HCT116 (cell line): ENCODE results near the gene KCTD1. TPM values are rescaled to one million over a fixed set of nuclear protein-coding genes. Genes with fewer than 3 reads are reported as not detected.

Experiments
- ATAC-seq: fragments of 200-7000 bp; cut with Tn5 transposase; 2 replicates; pipeline ENCODE4 v1.9.1; 2020; ENCODE audit warnings: mild to moderate bottlenecking, moderate library complexity
- BruUV-seq: library from RNA; stranded (reverse); fragments of 400-500 nt; replicated peaks from 2 replicates; lab custom pipeline; 2021; lab: Mats Ljungman, UMichigan
- CTCF ChIA-PET: fragments of 300-600 bp; sonication (Branson Sonifier 250); formaldehyde crosslinking; loops from one replicate; lab custom pipeline; 2021; ENCODE audit warnings: antibody characterized with exemption; lab: Charles Lee
- POLR2A ChIA-PET: fragments of 300-600, 350-600 bp; sonication (Branson Sonifier 250); formaldehyde crosslinking; loops from one replicate; lab custom pipeline; 2021; ENCODE audit warnings: antibody characterized with exemption; lab: Charles Lee
- RAD21 ChIA-PET, 2 experiments: fragments of 300-600 bp; sonication (Branson Sonifier 250); formaldehyde crosslinking; loops; one replicate each; lab custom pipeline; 2023; ENCODE audit warnings: low total read pairs in 2 of 2; ENCODE audit not compliant: uncharacterized antibody in 2 of 2, unreplicated experiment in 2 of 2, low non-redundant PET in 1 of 2; lab: Charles Lee
- DNase-seq: peaks from one replicate; pipeline ENCODE4 v3.0.0-alpha.2; 2010; ENCODE audit warnings: low read depth, low spot score
- H2AFZ ChIP-seq: fragments of 200-600 bp; shearing (Covaris generic), sonication (generic); 2 replicates; pipeline ENCODE4 v1.6.1; 2017; ENCODE audit warnings: low read depth, mixed run types, mixed read lengths, antibody characterized with exemption, low read length; ENCODE audit not compliant: poor library complexity, severe bottlenecking
- H3K27ac ChIP-seq: 2 replicates; pipeline ENCODE4 v1.5.1; 2012; ENCODE audit warnings: low read depth, low read length
- H3K27me3 ChIP-seq: fragments of 200-600 bp; sonication (generic); 2 replicates; pipeline ENCODE4 v1.6.1; 2016; ENCODE audit warnings: mixed run types, low read length, mixed read lengths; ENCODE audit not compliant: insufficient read depth
- H3K36me3 ChIP-seq, 2 experiments: fragments of 200-500 bp in 1 of 2; fragments of 200-600 bp in 1 of 2; sonication (Bioruptor generic) in 1 of 2; sonication (generic) in 1 of 2; 2 replicates each; pipeline versions ENCODE4 v1.5.1 to v1.6.1; 2014 to 2016; ENCODE audit warnings: low read length in 2 of 2, inconsistent platforms in 1 of 2, mixed read lengths in 1 of 2, mixed run types in 1 of 2; ENCODE audit not compliant: insufficient read depth in 2 of 2, control insufficient read depth in 1 of 2
- H3K4me1 ChIP-seq, 2 experiments: fragments of 200-600 bp in 1 of 2; sonication (generic) in 1 of 2; 2 replicates each; pipeline versions ENCODE4 v1.5.1 to v1.6.1; 2012 to 2017; ENCODE audit warnings: low read length in 2 of 2, inconsistent platforms in 1 of 2, mild to moderate bottlenecking in 1 of 2, mixed read lengths in 1 of 2, mixed run types in 1 of 2, moderate library complexity in 1 of 2; ENCODE audit not compliant: insufficient read depth in 2 of 2, control insufficient read depth in 1 of 2
- H3K4me2 ChIP-seq: fragments of 200-600 bp; sonication (generic); 2 replicates; pipeline ENCODE4 v1.6.1; 2017; ENCODE audit warnings: mixed run types, low read length, mixed read lengths
- H3K4me3 ChIP-seq, 2 experiments: fragments of 200-600 bp in 1 of 2; sonication (generic) in 1 of 2; replicated peaks in 1 of 2; 2 replicates each; pipeline ENCODE4 v1.5.1; 2011 to 2016; ENCODE audit warnings: low read length in 2 of 2, control low read depth in 1 of 2, low read depth in 1 of 2, mild to moderate bottlenecking in 1 of 2, mixed read lengths in 1 of 2, mixed run types in 1 of 2
- H3K79me2 ChIP-seq: fragments of 200-600 bp; sonication (generic); 2 replicates; pipeline ENCODE4 v1.6.1; 2017; ENCODE audit warnings: mild to moderate bottlenecking, mixed run types, low read length, moderate library complexity, mixed read lengths; ENCODE audit not compliant: insufficient read depth
- H3K9ac ChIP-seq: fragments of 200-600 bp; sonication (generic); 2 replicates; pipeline ENCODE4 v1.6.1; 2016; ENCODE audit warnings: low read length, mixed read lengths
- H3K9me2 ChIP-seq: fragments of 200-600 bp; sonication (generic), shearing (Covaris generic); 2 replicates; pipeline ENCODE4 v1.6.1; 2017; ENCODE audit warnings: mixed run types, mild to moderate bottlenecking, moderate library complexity; ENCODE audit not compliant: insufficient read depth
- H3K9me3 ChIP-seq, 2 experiments: fragments of 200-500 bp in 1 of 2; fragments of 200-600 bp in 1 of 2; sonication (Bioruptor generic) in 1 of 2; sonication (generic) in 1 of 2; 2 replicates each; pipeline ENCODE4 v1.6.1; 2014 to 2017; ENCODE audit warnings: low read length in 2 of 2, mixed read lengths in 2 of 2, inconsistent platforms in 1 of 2, low read depth in 1 of 2, mild to moderate bottlenecking in 1 of 2, mixed run types in 1 of 2, moderate library complexity in 1 of 2; ENCODE audit not compliant: control insufficient read depth in 1 of 2, insufficient read depth in 1 of 2
- H4K20me1 ChIP-seq: fragments of 200-600 bp; sonication (generic), shearing (Covaris generic); 2 replicates; pipeline ENCODE4 v1.6.1; 2017; ENCODE audit warnings: mixed run types, mild to moderate bottlenecking, moderate library complexity; ENCODE audit not compliant: insufficient read depth
- CBX3 ChIP-seq: IDR thresholded peaks from 2 replicates; pipeline ENCODE4 v1.6.1; 2012; ENCODE audit warnings: low read depth
- CEBPB ChIP-seq: IDR thresholded peaks from 2 replicates; pipeline ENCODE4 v1.6.1; 2012; ENCODE audit warnings: low read depth
- EGR1 ChIP-seq: IDR thresholded peaks from 2 replicates; pipeline ENCODE4 v1.6.1; 2012; ENCODE audit warnings: low read depth
- EZH2 ChIP-seq: fragments of 200-600 bp; sonication (generic); IDR thresholded peaks from 2 replicates; pipeline ENCODE4 v1.6.1; 2017; ENCODE audit warnings: antibody characterized with exemption, mixed run types
- EZH2phosphoT487 ChIP-seq: fragments of 200-600 bp; IDR thresholded peaks from 2 replicates; pipeline ENCODE4 v1.6.1; 2018; ENCODE audit warnings: antibody characterized with exemption, borderline replicate concordance
- POLR2A ChIP-seq: IDR thresholded peaks from 2 replicates; pipeline ENCODE4 v1.7.0; 2011; ENCODE audit warnings: borderline replicate concordance; ENCODE audit not compliant: insufficient read depth, insufficient read length; ENCODE audit errors: extremely low read depth
- POLR2AphosphoS5 ChIP-seq: IDR thresholded peaks from 2 replicates; pipeline ENCODE4 v1.6.1; 2011; ENCODE audit warnings: mild to moderate bottlenecking, low read depth, low read length, moderate library complexity
- RAD21 ChIP-seq: IDR thresholded peaks from 2 replicates; pipeline ENCODE4 v1.6.1; 2012; ENCODE audit warnings: low read depth, mild to moderate bottlenecking
- SIN3A ChIP-seq: IDR thresholded peaks from 2 replicates; pipeline ENCODE4 v1.6.1; 2012; ENCODE audit warnings: low read depth
- SP1 ChIP-seq: IDR thresholded peaks from 2 replicates; pipeline ENCODE4 v1.6.1; 2012; ENCODE audit warnings: low read depth
- SRF ChIP-seq: IDR thresholded peaks from 2 replicates; pipeline ENCODE4 v1.6.1; 2012; ENCODE audit warnings: low read depth
- TCF7L2 ChIP-seq: IDR thresholded peaks from 2 replicates; pipeline ENCODE4 v1.7.0; 2011; ENCODE audit warnings: borderline replicate concordance, inconsistent platforms; ENCODE audit not compliant: insufficient read depth, insufficient read length; ENCODE audit errors: extremely low read depth
- ZNF274 ChIP-seq: fragments of 200-500 bp; sonication (Bioruptor generic); IDR thresholded peaks from 2 replicates; pipeline ENCODE4 v1.6.1; 2014; ENCODE audit warnings: mild to moderate bottlenecking, low read depth, low read length, inconsistent platforms
- intact Hi-C: fragments of 100-400 bp; cut with micrococcal nuclease; formaldehyde crosslinking; loops from 2 replicates; pipeline ENCODE4 v1.10.0; 2022
- total RNA-seq: library from RNA; stranded (reverse); gene quantifications from one replicate; pipeline ENCODE4 v1.2.1, GENCODE V29; 2021; ENCODE audit not compliant: unreplicated experiment
- TF ChIP-seq, protein P1 (sequence below), 3 experiments: fragments of 200-600 bp in 1 of 3; sonication (generic) in 1 of 3; IDR thresholded peaks in 2 of 3; conservative IDR thresholded peaks in 1 of 3; 2 replicates each; pipeline ENCODE4 v1.5.1; 2012 to 2017; ENCODE audit warnings: low read depth in 2 of 3, low read length in 2 of 3, antibody characterized with exemption in 1 of 3, borderline replicate concordance in 1 of 3, control low read depth in 1 of 3, mild to moderate bottlenecking in 1 of 3, mixed read lengths in 1 of 3, mixed run types in 1 of 3, moderate library complexity in 1 of 3; ENCODE audit not compliant: insufficient read depth in 1 of 3
- TF ChIP-seq, protein P2 (sequence below): IDR thresholded peaks from 2 replicates; pipeline ENCODE4 v1.6.1; 2012; ENCODE audit warnings: low read depth
- TF ChIP-seq, protein P3 (sequence below): IDR thresholded peaks from 2 replicates; pipeline ENCODE4 v1.6.1; 2012
- TF ChIP-seq, protein P4 (sequence below): IDR thresholded peaks from 2 replicates; pipeline ENCODE4 v1.6.1; 2011; ENCODE audit warnings: mild to moderate bottlenecking, low read length, moderate library complexity; ENCODE audit not compliant: insufficient replicate concordance; ENCODE audit errors: extremely low read depth

KCTD1 gene
- total RNA-seq, 1 experiment from 2014 or later: 16.8 TPM

DNA sequence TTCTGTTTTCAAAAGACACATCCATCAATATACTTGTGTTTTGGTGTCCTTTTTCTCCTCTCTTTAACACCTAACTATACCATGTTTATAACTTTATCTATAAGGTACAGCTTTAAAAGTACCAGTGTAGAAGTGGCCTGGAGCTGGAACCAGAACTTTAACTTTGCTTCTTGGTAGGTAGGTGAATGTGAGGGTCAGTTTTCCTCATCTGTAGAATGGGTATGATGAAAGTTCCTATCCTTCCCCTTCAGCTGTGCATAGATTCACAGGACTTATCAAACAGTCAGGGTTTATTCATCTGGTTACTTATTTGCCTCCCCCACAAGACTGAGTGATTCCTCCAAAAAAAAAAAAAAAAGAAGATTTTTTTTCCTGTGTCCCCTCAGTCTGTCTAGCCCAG, 12.7 kb downstream of the KCTD1 start:
- peak overlapping the region; percentile 27; the same call in 1 of the 2 replicates for H3K27ac ChIP-seq
- H3K9me3 ChIP-seq: no peaks in the 10 kb centered on the region
- ChIA-PET CTCF (no interaction called here), RAD21 (no interaction called here), POLR2A (no interaction called here)
- DNase-seq (no peak), ATAC-seq (no peak)
- H3K9ac ChIP-seq: peak overlapping the region; percentile 29; the same call in 1 of the 2 replicates
- intact Hi-C loops: loop anchor here (5.0 kb wide), 1 partner anchor 38 kb away; no protein-coding TSS in a partner anchor
- H3K79me2 ChIP-seq: peaks cover 10% of the 10 kb centered on the region
- H3K27me3 ChIP-seq: no peaks in the 10 kb centered on the region
- H2AFZ ChIP-seq: no peak overlapping the region
- H3K4me3 ChIP-seq: no peak overlapping the region
- no peaks in the 10 kb centered on the region for H3K36me3 ChIP-seq
- no peaks in the 10 kb centered on the region for H3K9me2 ChIP-seq
- H4K20me1 ChIP-seq: no peaks in the 10 kb centered on the region
- BruUV-seq: no TSS peak
- peak overlapping the region; percentile 54 for H3K4me2 ChIP-seq
- no peak for TF ChIP-seq CBX3
- TF ChIP-seq EZH2phosphoT487: no peak
- no peak for TF ChIP-seq SIN3A
- no peak for TF ChIP-seq RAD21
- no peak for TF ChIP-seq CEBPB
- TF ChIP-seq, protein P1, sequence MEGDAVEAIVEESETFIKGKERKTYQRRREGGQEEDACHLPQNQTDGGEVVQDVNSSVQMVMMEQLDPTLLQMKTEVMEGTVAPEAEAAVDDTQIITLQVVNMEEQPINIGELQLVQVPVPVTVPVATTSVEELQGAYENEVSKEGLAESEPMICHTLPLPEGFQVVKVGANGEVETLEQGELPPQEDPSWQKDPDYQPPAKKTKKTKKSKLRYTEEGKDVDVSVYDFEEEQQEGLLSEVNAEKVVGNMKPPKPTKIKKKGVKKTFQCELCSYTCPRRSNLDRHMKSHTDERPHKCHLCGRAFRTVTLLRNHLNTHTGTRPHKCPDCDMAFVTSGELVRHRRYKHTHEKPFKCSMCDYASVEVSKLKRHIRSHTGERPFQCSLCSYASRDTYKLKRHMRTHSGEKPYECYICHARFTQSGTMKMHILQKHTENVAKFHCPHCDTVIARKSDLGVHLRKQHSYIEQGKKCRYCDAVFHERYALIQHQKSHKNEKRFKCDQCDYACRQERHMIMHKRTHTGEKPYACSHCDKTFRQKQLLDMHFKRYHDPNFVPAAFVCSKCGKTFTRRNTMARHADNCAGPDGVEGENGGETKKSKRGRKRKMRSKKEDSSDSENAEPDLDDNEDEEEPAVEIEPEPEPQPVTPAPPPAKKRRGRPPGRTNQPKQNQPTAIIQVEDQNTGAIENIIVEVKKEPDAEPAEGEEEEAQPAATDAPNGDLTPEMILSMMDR (IDR thresholded peaks at IDR 0.05 in 2 of 3, conservative IDR thresholded peaks at IDR 0.05 in 1 of 3; ENCODE audit: borderline replicate concordance in 1 of 3, insufficient read depth in 1 of 3, low read depth in 2 of 3, low read length in 2 of 3): no peak
- no peak for TF ChIP-seq SRF
- TF ChIP-seq POLR2A: no peak
- TF ChIP-seq EGR1: no peak
- TF ChIP-seq, protein P2, sequence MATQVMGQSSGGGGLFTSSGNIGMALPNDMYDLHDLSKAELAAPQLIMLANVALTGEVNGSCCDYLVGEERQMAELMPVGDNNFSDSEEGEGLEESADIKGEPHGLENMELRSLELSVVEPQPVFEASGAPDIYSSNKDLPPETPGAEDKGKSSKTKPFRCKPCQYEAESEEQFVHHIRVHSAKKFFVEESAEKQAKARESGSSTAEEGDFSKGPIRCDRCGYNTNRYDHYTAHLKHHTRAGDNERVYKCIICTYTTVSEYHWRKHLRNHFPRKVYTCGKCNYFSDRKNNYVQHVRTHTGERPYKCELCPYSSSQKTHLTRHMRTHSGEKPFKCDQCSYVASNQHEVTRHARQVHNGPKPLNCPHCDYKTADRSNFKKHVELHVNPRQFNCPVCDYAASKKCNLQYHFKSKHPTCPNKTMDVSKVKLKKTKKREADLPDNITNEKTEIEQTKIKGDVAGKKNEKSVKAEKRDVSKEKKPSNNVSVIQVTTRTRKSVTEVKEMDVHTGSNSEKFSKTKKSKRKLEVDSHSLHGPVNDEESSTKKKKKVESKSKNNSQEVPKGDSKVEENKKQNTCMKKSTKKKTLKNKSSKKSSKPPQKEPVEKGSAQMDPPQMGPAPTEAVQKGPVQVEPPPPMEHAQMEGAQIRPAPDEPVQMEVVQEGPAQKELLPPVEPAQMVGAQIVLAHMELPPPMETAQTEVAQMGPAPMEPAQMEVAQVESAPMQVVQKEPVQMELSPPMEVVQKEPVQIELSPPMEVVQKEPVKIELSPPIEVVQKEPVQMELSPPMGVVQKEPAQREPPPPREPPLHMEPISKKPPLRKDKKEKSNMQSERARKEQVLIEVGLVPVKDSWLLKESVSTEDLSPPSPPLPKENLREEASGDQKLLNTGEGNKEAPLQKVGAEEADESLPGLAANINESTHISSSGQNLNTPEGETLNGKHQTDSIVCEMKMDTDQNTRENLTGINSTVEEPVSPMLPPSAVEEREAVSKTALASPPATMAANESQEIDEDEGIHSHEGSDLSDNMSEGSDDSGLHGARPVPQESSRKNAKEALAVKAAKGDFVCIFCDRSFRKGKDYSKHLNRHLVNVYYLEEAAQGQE: no peak
- TF ChIP-seq ZNF274: no peak
- no peak for TF ChIP-seq POLR2AphosphoS5
- TF ChIP-seq, protein P3, sequence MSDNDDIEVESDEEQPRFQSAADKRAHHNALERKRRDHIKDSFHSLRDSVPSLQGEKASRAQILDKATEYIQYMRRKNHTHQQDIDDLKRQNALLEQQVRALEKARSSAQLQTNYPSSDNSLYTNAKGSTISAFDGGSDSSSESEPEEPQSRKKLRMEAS: no peak
- TF ChIP-seq, protein P4, sequence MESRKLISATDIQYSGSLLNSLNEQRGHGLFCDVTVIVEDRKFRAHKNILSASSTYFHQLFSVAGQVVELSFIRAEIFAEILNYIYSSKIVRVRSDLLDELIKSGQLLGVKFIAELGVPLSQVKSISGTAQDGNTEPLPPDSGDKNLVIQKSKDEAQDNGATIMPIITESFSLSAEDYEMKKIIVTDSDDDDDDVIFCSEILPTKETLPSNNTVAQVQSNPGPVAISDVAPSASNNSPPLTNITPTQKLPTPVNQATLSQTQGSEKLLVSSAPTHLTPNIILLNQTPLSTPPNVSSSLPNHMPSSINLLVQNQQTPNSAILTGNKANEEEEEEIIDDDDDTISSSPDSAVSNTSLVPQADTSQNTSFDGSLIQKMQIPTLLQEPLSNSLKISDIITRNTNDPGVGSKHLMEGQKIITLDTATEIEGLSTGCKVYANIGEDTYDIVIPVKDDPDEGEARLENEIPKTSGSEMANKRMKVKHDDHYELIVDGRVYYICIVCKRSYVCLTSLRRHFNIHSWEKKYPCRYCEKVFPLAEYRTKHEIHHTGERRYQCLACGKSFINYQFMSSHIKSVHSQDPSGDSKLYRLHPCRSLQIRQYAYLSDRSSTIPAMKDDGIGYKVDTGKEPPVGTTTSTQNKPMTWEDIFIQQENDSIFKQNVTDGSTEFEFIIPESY: no peak
- TF ChIP-seq EZH2: no peak
- no peak for TF ChIP-seq TCF7L2
- TF ChIP-seq SP1: no peak
- peaks cover 29 to 60% of the 10 kb centered on the region in 2 experiments for H3K4me1 ChIP-seq
